ENCODE measurements around the gene IMPG1.
"Not testable (repeated sequence)": the region's sequence is repeated elsewhere in the genome, so short reads cannot be mapped to it uniquely, and the experiment has no call there.

DNA sequence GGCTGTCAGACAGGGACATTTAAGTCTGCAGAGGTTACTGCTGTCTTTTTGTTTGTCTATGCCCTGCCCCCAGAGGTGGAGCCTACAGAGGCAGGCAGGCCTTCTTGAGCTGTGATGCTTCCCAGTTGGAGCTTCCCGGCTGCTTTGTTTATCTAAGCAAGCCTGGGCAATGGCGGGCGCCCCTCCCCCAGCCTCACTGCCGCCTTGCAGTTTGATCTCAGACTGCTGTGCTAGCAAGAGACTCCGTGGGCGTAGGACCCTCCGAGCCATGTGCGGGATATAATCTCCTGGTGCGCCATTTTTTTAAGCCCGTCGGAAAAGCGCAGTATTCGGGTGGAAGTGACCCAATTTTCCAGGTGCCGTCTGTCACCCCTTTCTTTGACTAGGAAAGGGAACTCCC, 167.3 kb downstream of the IMPG1 start:
- TF ChIP-seq, protein P1, sequence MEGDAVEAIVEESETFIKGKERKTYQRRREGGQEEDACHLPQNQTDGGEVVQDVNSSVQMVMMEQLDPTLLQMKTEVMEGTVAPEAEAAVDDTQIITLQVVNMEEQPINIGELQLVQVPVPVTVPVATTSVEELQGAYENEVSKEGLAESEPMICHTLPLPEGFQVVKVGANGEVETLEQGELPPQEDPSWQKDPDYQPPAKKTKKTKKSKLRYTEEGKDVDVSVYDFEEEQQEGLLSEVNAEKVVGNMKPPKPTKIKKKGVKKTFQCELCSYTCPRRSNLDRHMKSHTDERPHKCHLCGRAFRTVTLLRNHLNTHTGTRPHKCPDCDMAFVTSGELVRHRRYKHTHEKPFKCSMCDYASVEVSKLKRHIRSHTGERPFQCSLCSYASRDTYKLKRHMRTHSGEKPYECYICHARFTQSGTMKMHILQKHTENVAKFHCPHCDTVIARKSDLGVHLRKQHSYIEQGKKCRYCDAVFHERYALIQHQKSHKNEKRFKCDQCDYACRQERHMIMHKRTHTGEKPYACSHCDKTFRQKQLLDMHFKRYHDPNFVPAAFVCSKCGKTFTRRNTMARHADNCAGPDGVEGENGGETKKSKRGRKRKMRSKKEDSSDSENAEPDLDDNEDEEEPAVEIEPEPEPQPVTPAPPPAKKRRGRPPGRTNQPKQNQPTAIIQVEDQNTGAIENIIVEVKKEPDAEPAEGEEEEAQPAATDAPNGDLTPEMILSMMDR (IDR thresholded peaks at IDR 0.05; ENCODE audit: insufficient read depth, low read length), result not testable (repeated sequence)
- TF ChIP-seq POLR2AphosphoS5 (IDR thresholded peaks at IDR 0.05; ENCODE audit: low read depth), result not testable (repeated sequence)
- TF ChIP-seq, protein P2, sequence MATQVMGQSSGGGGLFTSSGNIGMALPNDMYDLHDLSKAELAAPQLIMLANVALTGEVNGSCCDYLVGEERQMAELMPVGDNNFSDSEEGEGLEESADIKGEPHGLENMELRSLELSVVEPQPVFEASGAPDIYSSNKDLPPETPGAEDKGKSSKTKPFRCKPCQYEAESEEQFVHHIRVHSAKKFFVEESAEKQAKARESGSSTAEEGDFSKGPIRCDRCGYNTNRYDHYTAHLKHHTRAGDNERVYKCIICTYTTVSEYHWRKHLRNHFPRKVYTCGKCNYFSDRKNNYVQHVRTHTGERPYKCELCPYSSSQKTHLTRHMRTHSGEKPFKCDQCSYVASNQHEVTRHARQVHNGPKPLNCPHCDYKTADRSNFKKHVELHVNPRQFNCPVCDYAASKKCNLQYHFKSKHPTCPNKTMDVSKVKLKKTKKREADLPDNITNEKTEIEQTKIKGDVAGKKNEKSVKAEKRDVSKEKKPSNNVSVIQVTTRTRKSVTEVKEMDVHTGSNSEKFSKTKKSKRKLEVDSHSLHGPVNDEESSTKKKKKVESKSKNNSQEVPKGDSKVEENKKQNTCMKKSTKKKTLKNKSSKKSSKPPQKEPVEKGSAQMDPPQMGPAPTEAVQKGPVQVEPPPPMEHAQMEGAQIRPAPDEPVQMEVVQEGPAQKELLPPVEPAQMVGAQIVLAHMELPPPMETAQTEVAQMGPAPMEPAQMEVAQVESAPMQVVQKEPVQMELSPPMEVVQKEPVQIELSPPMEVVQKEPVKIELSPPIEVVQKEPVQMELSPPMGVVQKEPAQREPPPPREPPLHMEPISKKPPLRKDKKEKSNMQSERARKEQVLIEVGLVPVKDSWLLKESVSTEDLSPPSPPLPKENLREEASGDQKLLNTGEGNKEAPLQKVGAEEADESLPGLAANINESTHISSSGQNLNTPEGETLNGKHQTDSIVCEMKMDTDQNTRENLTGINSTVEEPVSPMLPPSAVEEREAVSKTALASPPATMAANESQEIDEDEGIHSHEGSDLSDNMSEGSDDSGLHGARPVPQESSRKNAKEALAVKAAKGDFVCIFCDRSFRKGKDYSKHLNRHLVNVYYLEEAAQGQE (IDR thresholded peaks at IDR 0.05; ENCODE audit: insufficient replicate concordance, low read depth), result not testable (repeated sequence)

All from HL-60 (cell line).